ENCODE measurements around the gene RTF1. TPM values are rescaled to one million over a fixed set of nuclear protein-coding genes. Genes with fewer than 3 reads are reported as not detected.

RTF1 gene
- total RNA-seq, 1 donor from 2014 or later: 30.5 TPM

- TF ChIP-seq CTCF (IDR thresholded peaks at IDR 0.05): no peak
- Mint-ChIP-seq H3K36me3 (ENCODE audit: low read depth) (peaks cover 1% of the 10 kb centered on the region), H3K4me1 (ENCODE audit: low read depth) (peaks cover 19% of the 10 kb centered on the region), H3K27ac (ENCODE audit: unreplicated experiment) (no peak overlapping the region), H3K9me3 (ENCODE audit: low read depth) (peaks cover 3% of the 10 kb centered on the region), H3K4me3 (ENCODE audit: unreplicated experiment) (peak overlapping the region; percentile 73), H3K27me3 (ENCODE audit: low read depth) (peaks cover 24% of the 10 kb centered on the region)
- DNase-seq (ENCODE audit: low spot score): no peak
Measured at GRCh38 chr15:41492597-41493204, 75.8 kb downstream of the RTF1 start.

GRCh38 chr15:41493205-41493901 lies 76.5 kb downstream of the RTF1 start, which contains the start of gene ITPKA:
Gene ITPKA (plus strand): TSS chr15:41493874. CDS start chr15:41493928, 54 bp downstream.
- no peak for DNase-seq (ENCODE audit: low spot score)
- Mint-ChIP-seq H3K27ac (ENCODE audit: unreplicated experiment) (peak within 1 kb of the TSS; percentile 8), H3K4me1 (ENCODE audit: low read depth) (peaks cover 19% of the 10 kb centered on the region), H3K27me3 (ENCODE audit: low read depth) (peaks cover 28% of the 10 kb centered on the region), H3K4me3 (ENCODE audit: unreplicated experiment) (peak within 1 kb of the TSS; percentile 73), H3K9me3 (ENCODE audit: low read depth) (peaks cover 3% of the 10 kb centered on the region), H3K36me3 (ENCODE audit: low read depth) (peaks cover 1% of the 10 kb centered on the region)
- TF ChIP-seq CTCF (IDR thresholded peaks at IDR 0.05): no peak

GRCh38 chr15:41493902-41494189 lies 77.0 kb downstream of the RTF1 start:
- no peak for DNase-seq (ENCODE audit: low spot score)
- peaks cover 19% of the 10 kb centered on the region for H3K4me1 Mint-ChIP-seq (ENCODE audit: low read depth)
- peaks cover 33% of the 10 kb centered on the region for H3K27me3 Mint-ChIP-seq (ENCODE audit: low read depth)
- H3K4me3 Mint-ChIP-seq (ENCODE audit: unreplicated experiment): peak overlapping the region; percentile 42
- H3K9me3 Mint-ChIP-seq (ENCODE audit: low read depth): peaks cover 3% of the 10 kb centered on the region
- peaks cover 1% of the 10 kb centered on the region for H3K36me3 Mint-ChIP-seq (ENCODE audit: low read depth)
- TF ChIP-seq CTCF (IDR thresholded peaks at IDR 0.05): no peak
- H3K27ac Mint-ChIP-seq (ENCODE audit: unreplicated experiment): no peak overlapping the region

- no peak for DNase-seq (ENCODE audit: low spot score)
- no peak overlapping the region for H3K27ac Mint-ChIP-seq (ENCODE audit: unreplicated experiment)
- H3K4me1 Mint-ChIP-seq (ENCODE audit: low read depth): peaks cover 19% of the 10 kb centered on the region
- TF ChIP-seq CTCF (IDR thresholded peaks at IDR 0.05): peak; percentile 34
- peaks cover 1% of the 10 kb centered on the region for H3K36me3 Mint-ChIP-seq (ENCODE audit: low read depth)
- peaks cover 3% of the 10 kb centered on the region for H3K9me3 Mint-ChIP-seq (ENCODE audit: low read depth)
- H3K27me3 Mint-ChIP-seq (ENCODE audit: low read depth): peaks cover 37% of the 10 kb centered on the region
- H3K4me3 Mint-ChIP-seq (ENCODE audit: unreplicated experiment): peak overlapping the region; percentile 42
Measured at GRCh38 chr15:41494190-41494921, 77.5 kb downstream of the RTF1 start.

- Mint-ChIP-seq H3K4me3 (ENCODE audit: unreplicated experiment) (peak overlapping the region; percentile 35), H3K4me1 (ENCODE audit: low read depth) (peaks cover 18% of the 10 kb centered on the region), H3K27ac (ENCODE audit: unreplicated experiment) (no peak overlapping the region), H3K27me3 (ENCODE audit: low read depth) (peaks cover 42% of the 10 kb centered on the region), H3K36me3 (ENCODE audit: low read depth) (peaks cover 1% of the 10 kb centered on the region), H3K9me3 (ENCODE audit: low read depth) (peaks cover 2% of the 10 kb centered on the region)
- DNase-seq (ENCODE audit: low spot score): no peak
- no peak for TF ChIP-seq CTCF (IDR thresholded peaks at IDR 0.05)
Measured at GRCh38 chr15:41494922-41495735, 78.2 kb downstream of the RTF1 start.
